GM19043 (cell line): Measurements from ENCODE around the gene DOCK1.

Source experiments
- ATAC-seq: cut with Tn5 transposase; IDR thresholded peaks from one replicate; pipeline ENCODE4 v1.9.1; 2021; ENCODE audit warnings: low read depth; ENCODE audit not compliant: unreplicated experiment

DOCK1 gene

DNA sequence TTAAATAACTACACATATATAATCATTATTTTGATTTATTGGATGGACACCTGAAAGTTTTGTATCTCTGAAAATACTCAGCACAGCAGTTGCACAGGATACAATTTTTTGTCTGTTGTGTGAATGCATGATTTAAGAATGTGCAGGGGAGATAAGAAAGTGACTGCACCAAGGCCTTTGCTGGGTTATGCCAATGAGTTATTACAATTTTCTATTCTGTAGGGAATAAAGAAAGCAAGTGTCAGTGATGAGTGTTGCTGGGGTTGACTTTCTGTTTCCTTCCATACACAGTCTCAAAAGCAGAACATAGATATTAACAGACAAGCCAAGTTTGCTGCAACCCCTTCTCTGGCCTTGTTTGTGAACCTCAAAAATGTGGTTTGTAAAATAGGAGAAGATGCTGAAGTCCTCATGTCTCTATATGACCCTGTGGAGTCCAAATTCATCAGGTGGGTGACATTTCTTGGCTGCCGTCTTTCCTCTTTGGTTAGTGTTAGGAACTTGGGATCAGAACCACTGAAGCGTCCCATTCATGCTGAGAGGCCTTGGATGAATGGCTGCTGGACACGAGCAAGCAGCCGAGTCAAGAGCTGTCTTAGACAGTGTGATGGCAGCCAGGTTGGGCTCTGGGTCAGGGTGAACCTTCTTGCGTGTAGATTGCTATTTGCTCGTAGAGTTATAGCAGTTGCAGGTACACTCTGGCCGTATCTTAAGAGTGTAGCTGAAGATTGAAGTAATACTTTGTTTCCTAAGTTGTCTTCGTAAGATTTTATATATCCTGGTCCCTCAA lies 92.8 kb downstream of the DOCK1 start:
- no peak for ATAC-seq

DNA sequence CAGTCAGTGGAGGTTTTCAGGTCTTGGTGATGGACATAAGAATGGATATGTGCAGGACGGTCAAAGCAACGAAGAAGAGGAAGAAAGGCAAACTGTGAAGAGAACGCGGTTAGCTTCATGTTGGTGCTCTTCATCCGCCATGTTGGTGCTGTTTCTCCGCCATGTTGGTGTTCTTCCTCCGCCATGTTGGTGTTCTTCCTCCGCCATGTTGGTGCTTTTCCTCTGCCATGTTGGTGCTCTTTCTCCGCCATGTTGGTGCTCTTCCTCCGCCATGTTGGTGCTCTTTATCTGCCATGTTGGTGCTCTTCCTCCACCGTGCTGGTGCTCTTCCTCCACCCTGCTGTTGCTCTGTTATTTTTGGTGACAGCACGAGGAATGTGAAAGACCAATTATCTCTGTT lies 95.4 kb downstream of the DOCK1 start:
- no peak for ATAC-seq

DNA sequence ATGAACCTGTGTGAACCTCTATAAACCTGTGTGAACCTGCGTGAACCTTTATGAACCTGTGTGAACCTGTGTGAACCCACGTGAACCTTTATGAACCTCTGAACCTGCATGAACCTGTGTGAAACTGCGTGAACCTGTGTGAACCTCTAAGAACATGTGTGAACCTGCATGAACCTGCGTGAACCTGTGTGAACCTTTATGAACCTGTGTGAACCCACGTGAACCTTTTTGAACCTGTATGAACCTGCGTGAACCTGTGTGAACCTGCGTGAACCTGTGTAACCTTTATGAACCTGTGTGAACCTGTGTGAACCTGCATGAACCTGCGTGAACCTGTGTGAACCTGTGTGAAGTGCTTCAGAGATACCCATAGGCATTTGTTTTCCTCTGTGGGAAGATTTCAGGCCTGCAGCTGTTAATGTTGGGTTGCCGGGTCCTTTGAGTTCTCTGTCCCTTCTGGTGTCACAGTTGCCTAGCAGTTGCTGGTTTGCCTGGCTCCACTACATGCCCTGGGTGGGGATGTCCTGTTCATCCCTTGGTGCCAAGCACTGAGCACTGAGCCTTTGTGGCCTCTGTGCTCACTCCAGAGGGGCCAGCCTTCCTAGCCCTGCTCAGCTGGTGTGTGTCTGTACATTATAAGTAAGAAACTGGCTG lies 97.9 kb downstream of the DOCK1 start:
- no peak for ATAC-seq

DNA sequence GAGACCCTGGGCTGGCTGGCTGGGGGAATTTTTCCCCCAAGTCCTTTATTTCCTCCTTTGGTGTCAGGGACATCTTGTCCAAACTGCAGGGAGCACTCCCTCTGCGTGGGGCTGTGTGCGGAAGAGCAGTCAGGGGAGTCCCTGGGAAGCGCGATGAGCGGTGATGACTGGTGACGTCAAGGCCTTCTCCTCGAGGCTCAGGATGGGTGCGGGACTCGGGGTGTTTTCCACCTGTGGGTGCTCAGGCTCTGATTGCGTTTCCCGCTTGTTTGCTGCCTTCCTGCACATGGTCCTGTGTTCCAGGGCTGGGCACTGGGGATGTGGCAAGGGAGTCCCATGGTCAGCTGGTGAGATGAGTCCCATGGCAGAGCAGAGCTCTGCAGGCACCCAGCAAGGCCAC lies 101.2 kb downstream of the DOCK1 start:
- no peak for ATAC-seq

DNA sequence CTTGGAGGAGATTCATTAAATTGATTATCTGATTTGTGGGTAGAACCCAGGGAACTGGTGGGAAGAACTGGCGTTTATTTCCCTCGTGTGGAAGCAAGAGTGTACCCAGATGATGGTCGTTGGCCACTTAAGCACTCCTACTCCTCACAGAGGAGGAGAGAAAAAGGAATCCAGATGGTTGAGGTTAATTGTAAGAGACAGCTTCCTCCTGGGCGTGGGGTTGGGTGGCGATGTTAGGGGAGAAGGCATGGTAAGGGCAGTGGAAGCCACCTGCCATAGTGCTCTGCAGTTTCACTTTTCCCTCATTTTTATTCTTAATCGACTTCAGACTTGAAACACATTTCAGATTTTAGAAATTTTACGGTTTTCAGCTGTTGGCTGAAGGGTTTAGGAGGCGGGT lies 104.1 kb downstream of the DOCK1 start:
- ATAC-seq: no peak

DNA sequence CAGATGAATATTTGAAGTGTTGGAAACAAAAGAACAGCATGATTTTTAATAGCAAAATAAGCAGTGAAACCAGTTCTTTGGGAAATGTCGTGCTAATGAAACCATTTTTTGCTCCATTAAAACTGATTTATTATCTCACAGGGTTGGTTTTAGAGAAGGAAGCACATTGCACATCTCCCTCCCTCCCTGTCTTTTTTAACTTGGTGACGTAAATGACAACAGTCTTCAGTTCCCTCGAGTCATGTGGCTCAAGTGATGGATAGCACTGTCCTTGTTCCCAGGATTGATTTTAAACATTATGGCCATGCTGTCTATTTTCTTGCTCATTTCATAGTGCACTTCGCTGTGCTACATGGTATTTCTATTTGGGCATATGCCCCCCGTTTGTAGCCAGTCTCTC lies 105.9 kb downstream of the DOCK1 start:
- no peak for ATAC-seq

DNA sequence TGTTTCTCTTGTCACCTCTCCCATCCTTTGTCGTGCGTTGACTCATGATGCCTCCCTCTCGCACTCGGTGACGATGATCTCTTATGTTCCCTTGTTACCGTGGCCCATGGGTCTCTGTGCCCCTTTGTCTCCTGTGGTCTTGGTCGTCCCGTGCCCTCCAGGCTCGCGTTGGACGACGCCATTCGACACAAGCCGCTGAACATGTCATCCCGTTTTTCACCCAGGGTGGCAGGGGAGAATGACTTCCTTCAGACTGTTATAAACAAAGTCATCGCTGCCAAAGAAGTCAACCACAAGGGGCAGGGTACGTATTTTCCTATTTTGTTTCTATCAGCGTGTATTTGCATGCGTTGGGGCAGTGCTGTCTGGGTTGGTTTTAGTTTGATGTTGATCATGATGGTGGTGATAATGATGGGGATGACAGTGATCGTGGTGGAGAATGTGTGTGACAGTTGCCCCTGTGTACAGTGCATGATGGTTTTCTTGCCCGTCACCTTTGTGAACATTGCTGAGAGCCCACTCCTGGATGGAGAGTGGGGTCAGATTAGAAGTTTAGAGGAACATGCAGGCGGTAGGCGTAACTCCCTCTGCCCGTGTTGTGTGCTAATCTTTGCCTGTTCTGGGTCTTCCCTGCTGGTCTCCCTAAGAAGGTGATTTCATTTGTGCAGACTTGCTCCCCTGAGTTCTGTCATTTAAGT lies 107.0 kb downstream of the DOCK1 start:
- ATAC-seq: no peak

DNA sequence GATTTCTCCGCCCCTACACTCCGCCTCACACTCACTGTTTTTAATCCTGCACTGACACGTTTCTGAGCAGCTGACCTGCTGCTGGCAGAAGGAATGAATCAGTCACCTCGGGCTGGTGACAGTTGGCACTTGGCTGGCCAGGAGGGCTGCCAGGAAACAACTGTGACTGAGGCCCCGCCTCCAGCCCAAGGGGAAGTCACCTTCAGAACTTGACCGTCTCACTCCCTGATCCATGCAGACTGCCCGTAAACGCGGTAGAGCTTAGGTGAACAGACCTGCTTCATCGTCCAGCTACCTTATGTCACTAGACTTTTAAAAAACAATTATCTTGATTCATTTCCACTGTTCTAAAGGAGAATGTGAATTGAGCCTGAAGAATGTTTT lies 107.5 kb downstream of the DOCK1 start:
- no peak for ATAC-seq

DNA sequence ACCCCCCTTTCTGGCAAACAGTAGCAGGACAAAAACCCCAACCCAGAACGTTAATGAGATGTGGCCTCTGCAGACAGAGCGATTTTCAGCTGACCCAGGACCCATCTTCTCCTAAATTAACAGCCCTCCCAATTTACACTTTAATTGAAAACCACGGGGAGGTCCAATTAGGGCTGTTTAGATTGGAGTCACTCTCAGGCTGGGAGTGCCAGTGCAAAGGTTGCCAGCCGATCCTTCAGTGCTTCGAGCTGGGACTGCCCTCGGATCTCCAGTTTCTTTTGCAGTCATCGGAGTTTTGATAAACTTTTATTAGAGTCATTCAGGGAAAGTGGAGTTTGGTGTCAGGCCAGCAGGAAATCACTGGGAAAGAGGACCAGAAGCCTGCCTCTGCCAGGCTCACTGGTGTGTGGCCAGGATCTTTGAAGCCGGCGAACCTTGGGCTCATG lies 108.0 kb downstream of the DOCK1 start:
- ATAC-seq: no peak

DNA sequence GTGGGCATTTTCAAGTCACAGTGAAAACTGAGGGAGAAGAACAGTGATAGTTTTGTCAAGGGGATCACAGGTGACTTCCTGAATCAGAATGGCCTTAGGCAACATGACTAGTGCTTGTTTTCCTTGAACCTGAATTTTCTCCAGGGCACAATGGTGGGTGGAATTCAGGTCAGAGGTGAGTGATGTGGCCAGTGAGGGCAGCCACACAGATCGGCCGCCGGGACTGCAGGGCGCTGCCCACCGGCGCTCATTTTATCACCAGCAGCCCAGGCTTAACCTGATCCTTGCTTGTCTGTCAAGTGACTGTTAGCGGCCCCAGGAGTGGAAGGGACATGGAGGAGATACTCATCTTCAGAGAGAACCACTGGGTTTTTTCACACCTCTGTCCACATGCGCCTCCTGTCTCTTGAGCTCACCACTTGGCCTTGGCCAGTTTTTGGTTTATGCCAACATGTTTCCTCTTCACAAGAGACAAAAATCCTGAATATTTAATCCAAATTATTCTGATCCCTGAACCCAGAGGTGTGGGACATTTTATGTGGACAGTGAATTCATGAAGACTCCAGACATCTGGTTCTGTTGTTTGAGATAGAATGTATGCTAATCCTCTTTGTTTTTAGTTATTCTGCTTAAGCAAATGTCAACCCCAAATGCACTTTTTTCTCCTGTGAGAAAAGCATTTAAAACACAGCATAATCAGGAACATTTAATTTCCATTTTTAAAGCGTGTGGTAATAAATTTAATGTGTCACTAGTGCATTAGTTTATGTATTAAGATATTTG lies 108.7 kb downstream of the DOCK1 start:
- no peak for ATAC-seq

DNA sequence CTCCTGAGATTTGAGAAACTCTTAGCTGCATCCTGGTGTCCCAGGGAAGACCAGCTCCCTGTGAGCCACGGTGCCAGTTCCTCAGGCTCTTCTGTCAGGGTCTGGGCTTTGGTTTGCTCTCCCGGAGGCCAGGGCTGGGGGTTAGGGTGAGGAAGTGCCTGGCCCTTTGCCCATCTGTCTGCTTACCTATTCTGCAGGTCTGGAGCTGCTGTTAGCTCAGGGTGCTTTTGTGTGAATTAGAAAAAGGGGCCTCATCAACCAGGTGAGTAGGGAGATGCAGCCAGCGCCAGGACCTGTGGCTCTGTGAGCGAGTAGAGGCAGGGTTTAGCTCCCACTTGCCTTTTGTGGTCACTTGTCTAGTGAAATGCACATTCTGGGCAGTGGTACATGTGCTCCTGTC lies 109.4 kb downstream of the DOCK1 start:
- ATAC-seq: no peak

DNA sequence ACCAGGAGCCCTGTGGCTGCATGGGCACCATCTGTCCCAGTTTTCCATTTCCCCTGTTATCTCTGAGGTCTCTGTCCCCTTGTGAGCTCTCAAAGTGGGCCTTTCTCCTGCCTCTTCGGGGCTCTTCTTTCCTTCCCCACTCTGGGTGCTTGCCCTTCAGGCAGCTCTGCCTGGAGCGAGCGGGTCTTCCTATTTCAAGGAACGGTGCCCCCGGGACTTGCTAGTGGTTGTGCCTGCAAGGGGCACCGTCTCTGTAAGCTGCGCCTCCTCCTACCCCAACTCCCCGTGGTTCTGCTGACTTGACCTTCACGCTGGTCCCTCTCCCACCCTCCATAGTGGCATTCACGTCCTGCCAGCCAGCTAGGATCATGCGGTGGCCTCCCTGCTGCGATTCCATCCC lies 110.1 kb downstream of the DOCK1 start:
- ATAC-seq: no peak

DNA sequence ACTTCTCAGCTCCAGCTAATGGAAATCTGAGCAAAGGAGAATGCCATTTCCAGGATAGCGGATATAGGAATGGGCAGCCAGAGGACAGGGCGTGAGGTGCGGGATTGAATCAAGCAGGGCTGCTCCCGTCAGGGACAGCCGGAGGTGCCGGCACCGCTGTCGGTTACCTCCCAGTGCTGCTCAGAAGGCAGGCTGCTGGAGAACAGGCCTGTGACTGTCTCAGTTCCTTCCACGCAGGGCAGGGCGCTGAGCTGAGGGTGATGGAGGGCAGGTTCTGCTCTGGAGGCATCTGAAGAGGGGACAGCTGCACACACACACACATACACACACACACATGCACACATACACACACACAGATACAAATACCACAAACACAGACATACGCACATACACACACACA lies 111.1 kb downstream of the DOCK1 start:
- ATAC-seq: no peak

DNA sequence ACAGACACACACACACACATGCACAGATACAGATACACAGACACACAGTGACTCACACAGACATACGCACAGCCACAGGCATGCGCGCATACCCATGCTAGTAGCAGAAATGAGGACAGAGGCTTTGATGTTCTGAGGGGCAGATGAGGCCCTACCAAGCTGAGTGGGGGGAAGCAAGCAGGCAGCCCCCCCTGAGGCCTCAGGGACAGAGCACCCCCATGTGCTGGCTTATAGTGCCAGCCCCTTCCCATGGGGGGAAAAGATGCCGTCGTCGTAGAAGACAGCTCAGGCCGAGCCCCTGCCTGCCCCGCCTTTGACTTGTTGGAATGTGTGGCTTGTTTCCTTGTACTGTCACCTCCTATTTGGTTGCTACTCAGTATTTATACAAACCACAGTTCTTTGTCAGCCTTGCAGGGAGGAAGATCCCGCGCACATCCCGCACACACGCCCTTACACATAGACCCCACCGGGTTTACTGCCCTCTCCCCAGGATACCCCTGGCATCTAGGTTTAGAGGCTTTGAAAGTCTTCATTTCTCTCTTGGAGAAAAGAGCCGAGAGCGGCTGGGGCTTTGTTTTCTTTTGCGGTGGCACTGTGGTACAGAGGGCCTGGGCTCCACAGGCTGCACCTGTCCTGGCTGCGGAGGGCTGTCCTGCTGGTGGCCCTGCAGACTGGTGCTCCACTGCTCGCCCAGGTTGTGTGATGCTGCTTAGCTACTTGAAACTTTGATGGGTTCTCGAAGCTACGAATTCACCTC lies 112.5 kb downstream of the DOCK1 start:
- ATAC-seq: no peak

DNA sequence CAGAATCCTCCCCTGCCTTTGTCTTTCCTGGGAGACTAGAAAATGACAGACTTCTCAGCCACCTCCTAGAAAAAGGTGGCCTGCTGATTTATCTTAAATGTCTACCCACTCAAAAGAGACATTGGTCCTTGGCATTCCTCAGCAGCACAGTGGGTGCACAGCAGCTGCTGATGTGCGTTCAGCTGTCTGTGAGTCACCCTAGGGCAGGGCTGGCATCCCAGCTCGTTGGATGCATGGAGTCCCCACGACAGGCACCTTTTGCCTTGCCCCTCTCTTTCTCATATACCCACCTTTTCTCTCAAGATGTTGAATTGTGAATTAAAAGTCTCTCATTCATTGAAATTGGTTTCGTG lies 113.0 kb downstream of the DOCK1 start:
- ATAC-seq: no peak

DNA sequence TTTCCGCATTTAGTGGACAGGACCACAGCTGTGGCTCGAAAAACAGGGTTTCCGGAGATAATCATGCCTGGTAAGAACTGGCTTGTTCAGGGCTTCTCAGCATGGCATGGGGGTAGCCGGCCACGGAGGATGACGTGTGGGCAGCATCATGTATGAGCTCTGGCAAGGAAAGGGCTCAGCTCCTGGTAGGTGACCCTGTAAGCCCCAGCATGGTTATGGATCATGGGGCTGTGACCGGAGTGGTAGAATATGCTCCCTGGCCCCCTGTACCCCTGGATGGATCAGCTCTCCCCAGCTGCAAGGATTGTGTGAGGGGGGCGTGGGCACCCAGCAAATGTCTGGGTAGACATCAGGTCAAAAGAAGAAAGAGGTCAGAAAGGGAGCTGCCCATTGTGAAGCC lies 113.5 kb downstream of the DOCK1 start:
- no peak for ATAC-seq

DNA sequence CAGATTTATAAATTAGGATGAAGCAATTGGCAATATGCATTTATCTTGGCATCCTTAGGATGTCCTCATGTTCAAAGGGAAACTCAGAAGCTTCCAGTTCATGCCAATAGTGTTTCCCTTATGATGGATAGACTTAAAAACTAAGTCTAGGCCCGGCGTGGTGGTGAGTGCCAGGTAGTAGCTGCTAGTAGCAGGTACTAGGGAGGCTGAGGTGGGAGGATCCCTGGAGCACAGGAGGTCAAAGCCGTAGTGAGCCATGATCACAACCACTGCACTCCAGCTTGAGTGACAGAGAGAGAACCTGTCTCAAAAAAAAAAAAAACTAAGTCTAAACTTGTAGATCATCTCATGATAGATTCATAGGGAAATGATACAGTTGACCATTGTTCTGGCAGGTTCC lies 115.0 kb downstream of the DOCK1 start:
- ATAC-seq: no peak

DNA sequence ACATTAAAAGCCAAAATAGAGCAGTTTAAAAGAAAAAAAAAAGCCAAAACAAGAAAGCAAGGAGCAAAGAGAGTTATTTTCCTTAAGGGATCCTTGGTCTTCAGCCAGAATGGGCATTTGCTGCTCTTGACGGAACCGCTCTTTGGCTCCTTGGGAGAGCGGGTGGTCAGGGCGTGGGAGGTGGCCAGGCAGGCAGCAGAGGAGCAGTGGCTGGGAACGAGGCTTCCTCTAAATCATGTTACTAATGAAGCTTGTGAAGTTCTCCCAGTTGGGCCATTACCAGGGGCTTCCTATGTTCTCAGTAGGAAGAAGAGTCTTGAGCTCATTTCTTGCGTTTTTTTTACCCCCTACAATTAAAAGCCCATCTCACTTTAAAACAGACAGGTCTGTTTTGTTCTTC lies 116.6 kb downstream of the DOCK1 start:
- ATAC-seq: no peak

DNA sequence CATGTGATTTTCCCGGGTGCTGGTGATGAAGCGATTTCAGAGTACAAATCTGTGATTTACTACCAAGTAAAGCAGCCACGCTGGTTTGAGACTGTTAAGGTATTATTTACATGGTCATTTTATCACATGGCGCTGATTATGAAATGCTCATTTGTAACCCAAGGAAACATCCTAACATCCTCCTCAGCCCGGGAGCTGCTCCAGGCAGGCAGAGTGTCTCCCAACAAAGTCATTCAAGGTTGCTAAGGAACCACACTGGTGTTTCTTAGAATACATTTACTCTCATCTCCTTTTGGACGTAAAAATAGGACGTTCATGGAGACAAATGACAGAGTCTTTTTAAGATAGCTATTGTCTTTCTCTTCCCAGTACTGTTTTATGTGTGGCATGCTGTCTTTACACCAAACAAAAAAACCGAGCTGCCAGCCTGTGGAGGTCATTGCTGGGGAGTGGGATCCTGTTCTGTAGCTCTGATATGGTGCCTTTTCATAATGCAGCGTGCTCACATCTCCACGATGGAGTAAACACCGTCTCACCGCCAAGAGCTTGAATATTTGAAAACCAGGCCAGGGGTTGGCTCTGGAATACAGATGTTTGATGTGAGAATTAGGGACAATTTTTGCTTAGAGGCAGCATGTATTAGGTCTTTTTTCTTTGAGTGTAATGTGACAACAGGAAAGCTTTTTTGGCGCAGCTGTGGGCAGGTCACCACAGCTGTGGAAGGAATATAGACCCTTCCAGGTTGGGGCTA lies 119.6 kb downstream of the DOCK1 start:
- ATAC-seq: no peak

DNA sequence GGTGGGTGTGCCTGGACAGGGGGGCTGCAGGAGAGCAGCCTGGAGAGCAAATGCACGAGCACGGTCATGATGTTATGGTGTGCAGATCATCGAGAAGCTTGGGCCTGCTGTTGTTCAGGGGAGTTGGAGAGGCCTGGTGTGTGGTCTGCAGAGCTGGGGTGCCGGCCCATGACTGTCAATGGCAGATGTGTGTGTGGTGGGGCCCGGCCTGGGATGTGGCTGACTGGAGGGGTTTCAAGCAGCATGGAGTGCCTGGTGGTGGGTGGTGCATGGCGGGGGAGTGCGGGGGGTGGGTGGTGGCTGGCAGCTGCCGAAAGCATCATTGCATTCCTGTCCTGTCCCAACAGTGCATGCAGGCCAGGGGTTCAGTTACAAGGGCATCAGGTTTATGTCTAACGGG lies 122.6 kb downstream of the DOCK1 start:
- ATAC-seq: no peak
